ENCODE data around the gene CD274.

DNA sequence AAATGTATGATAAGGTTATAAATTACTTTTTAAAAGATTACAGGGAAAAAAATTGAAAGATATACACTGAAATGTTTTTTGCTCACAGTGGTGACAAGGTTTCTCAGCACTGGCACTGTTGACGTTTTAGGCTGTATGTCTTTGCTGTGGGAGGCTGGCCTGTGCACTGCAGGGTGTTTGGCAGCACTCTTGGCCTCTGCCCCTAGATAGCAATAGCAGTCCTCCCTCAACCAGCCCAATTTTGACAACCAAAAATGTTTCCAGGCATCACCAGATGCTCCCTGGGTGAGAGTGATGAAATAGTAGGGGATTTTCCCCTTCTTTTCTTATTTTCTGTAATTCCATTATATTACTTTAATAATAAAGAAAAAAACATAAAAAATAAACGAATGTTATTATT, 3.3 kb downstream of the CD274 start:
- no peak for TF ChIP-seq TAF1 (IDR thresholded peaks at IDR 0.05; ENCODE audit: low read depth, low read length)
- no peak for TF ChIP-seq POLR2AphosphoS5 (IDR thresholded peaks at IDR 0.05; ENCODE audit: low read depth, low read length)
- no peak for TF ChIP-seq POLR2A (IDR thresholded peaks at IDR 0.05; ENCODE audit: low read depth, low read length)
- no peak for TF ChIP-seq SPI1 (IDR thresholded peaks at IDR 0.05; ENCODE audit: low read depth, low read length)
- no peak for TF ChIP-seq PAX5 (IDR thresholded peaks at IDR 0.05; ENCODE audit: insufficient read depth, low read length, severe bottlenecking)
- TF ChIP-seq POU2F2 (IDR thresholded peaks at IDR 0.05; ENCODE audit: low read depth, low read length): no peak
